Lower leg skin (tissue), 3 donors: Measurements from ENCODE around the gene ONECUT1.

Source experiments
- CTCF ChIP-seq, 3 donors: fragments of 450-650 bp; IDR thresholded peaks; one replicate each; pipeline ENCODE4 v1.5.1; 2016; ENCODE audit warnings: antibody characterized with exemption in 3 of 3, mild to moderate bottlenecking in 3 of 3, moderate library complexity in 2 of 3
- POLR2A ChIP-seq, 2 donors: fragments of 450-650 bp; IDR thresholded peaks; one replicate each; pipeline ENCODE4 v1.6.1; 2016 to 2017; ENCODE audit warnings: antibody characterized with exemption in 2 of 2, mild to moderate bottlenecking in 1 of 2, moderate library complexity in 1 of 2

- no peak for TF ChIP-seq POLR2A (IDR thresholded peaks at IDR 0.05)
- no peak for TF ChIP-seq CTCF (IDR thresholded peaks at IDR 0.05)
Observed at GRCh38 chr15:52764731-52765130, 25.4 kb downstream of the ONECUT1 start.
